ENCODE measurements around the gene SNRNP200. TPM values are rescaled to one million over a fixed set of nuclear protein-coding genes. Genes with fewer than 3 reads are reported as not detected.

Gene SNRNP200
- total RNA-seq, 1 donor from 2014 or later, result 136 TPM

DNA sequence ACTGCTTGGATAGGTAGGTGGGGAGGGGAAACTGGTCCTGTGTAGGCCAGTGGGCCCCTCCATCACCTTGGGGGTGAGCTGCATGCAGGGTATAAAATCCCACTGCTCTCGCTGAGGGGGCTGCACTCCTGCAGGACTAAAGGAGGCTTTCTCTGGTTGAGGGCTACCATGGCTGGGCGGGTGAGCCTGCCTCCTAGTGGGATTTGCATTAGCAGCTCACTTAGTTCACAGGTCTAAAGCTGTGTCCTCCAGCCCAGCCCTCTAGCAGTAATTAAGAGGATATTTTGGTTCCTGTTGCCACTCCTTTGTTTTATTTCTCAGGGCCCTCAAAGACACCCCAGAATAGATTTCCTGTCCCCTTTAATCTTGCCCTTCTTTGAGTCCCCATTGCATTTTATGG lies 64.1 kb downstream of the SNRNP200 start:
- no peak overlapping the region for H3K27ac Mint-ChIP-seq (ENCODE audit: unreplicated experiment)
- peaks cover 5% of the 10 kb centered on the region for H3K27me3 Mint-ChIP-seq (ENCODE audit: unreplicated experiment)
- no peak for TF ChIP-seq CTCF (IDR thresholded peaks at IDR 0.05; ENCODE audit: partially characterized antibody, unreplicated experiment)
- H3K9me3 Mint-ChIP-seq (ENCODE audit: unreplicated experiment), result peaks cover 4% of the 10 kb centered on the region
- no peaks in the 10 kb centered on the region for H3K36me3 Mint-ChIP-seq (ENCODE audit: unreplicated experiment)
- peaks cover 4% of the 10 kb centered on the region for H3K4me1 Mint-ChIP-seq (ENCODE audit: low read depth, unreplicated experiment)
- no peak for DNase-seq
- H3K4me3 Mint-ChIP-seq (ENCODE audit: unreplicated experiment), result no peak overlapping the region

DNA sequence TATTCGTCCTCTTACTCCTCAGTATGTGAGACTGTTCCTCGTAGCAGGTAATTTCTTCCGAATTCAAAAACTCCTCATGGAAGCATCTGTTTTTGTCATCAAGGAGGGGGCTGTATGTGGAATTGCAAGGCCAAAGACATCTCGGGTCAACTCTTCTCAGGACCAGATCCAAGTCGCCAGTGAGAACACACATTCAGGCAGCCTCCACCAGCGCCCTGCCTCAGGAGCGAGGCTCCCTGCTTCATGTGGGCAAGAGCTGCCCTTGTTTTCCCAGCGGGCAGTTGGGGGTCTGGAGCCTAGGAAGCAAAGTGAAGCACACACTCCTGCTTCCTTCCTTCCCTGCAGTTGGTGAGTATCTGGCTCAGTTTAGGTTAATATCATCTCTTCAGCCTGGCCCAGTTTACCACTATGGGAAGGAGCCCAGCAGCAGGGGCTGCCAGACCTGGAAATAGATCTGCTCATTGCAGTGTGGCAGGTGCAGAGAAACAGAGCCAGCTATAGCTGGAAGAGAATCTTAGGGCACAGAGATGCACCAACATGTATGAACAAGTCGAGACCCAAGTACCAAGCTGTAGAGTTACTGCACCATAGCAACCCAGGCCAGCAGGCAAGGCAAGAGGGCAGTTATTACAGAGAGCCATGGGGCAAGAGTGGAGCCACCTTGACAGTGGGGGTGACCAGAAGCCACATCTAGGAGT lies 64.9 kb downstream of the SNRNP200 start:
- Mint-ChIP-seq H3K4me1 (ENCODE audit: low read depth, unreplicated experiment) (peaks cover 4% of the 10 kb centered on the region), H3K9me3 (ENCODE audit: unreplicated experiment) (peaks cover 1% of the 10 kb centered on the region), H3K27me3 (ENCODE audit: unreplicated experiment) (peaks cover 5% of the 10 kb centered on the region), H3K4me3 (ENCODE audit: unreplicated experiment) (no peak overlapping the region), H3K36me3 (ENCODE audit: unreplicated experiment) (no peaks in the 10 kb centered on the region), H3K27ac (ENCODE audit: unreplicated experiment) (no peak overlapping the region)
- no peak for DNase-seq
- no peak for TF ChIP-seq CTCF (IDR thresholded peaks at IDR 0.05; ENCODE audit: partially characterized antibody, unreplicated experiment)

GRCh38 chr2:96239745-96240264 lies 65.5 kb downstream of the SNRNP200 start:
- Mint-ChIP-seq H3K27me3 (ENCODE audit: unreplicated experiment) (peaks cover 5% of the 10 kb centered on the region), H3K27ac (ENCODE audit: unreplicated experiment) (no peak overlapping the region), H3K36me3 (ENCODE audit: unreplicated experiment) (no peaks in the 10 kb centered on the region), H3K4me1 (ENCODE audit: low read depth, unreplicated experiment) (peaks cover 4% of the 10 kb centered on the region), H3K9me3 (ENCODE audit: unreplicated experiment) (no peaks in the 10 kb centered on the region), H3K4me3 (ENCODE audit: unreplicated experiment) (no peak overlapping the region)
- DNase-seq, result no peak
- no peak for TF ChIP-seq CTCF (IDR thresholded peaks at IDR 0.05; ENCODE audit: partially characterized antibody, unreplicated experiment)

- no peak for DNase-seq
Measured at GRCh38 chr2:96239091-96239490, 66.3 kb downstream of the SNRNP200 start.

More at GRCh38 chr2:96239091-96239490, 66.3 kb downstream of the SNRNP200 start:
- Mint-ChIP-seq H3K27me3 (ENCODE audit: unreplicated experiment) (peaks cover 5% of the 10 kb centered on the region), H3K4me1 (ENCODE audit: low read depth, unreplicated experiment) (peaks cover 4% of the 10 kb centered on the region), H3K36me3 (ENCODE audit: unreplicated experiment) (no peaks in the 10 kb centered on the region), H3K9me3 (ENCODE audit: unreplicated experiment) (no peaks in the 10 kb centered on the region), H3K27ac (ENCODE audit: unreplicated experiment) (no peak overlapping the region), H3K4me3 (ENCODE audit: unreplicated experiment) (no peak overlapping the region)
- no peak for TF ChIP-seq CTCF (IDR thresholded peaks at IDR 0.05; ENCODE audit: partially characterized antibody, unreplicated experiment)
